ENCODE results near the gene SRP14.

The SRP14 gene

DNA sequence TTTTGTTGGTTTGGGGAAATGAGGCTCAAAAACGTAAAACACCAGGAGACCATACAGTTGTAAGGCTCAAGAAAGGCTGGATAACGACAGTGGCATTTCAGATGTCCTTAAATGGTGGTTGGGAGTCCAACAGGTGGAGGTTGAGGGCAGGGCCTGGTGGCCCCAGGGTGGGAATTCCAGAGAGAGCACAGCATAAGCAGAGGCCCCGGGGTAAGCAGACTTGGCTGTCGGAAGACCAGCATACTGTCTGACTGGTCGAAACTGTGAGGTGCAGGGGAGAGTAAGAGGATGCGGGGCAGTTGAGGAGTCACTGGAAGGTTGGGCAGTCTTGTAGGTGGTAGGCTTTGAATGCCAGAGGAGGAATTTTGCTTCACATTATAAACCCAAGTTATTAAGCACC is 48.3 kb downstream of the SRP14 start:
- H3K27me3 ChIP-seq (ENCODE audit: insufficient read depth, poor library complexity, severe bottlenecking), result no peaks in the 10 kb centered on the region
- no peak for TF ChIP-seq POLR2AphosphoS5 (IDR thresholded peaks at IDR 0.05; ENCODE audit: low read depth)
- TF ChIP-seq, protein P1, sequence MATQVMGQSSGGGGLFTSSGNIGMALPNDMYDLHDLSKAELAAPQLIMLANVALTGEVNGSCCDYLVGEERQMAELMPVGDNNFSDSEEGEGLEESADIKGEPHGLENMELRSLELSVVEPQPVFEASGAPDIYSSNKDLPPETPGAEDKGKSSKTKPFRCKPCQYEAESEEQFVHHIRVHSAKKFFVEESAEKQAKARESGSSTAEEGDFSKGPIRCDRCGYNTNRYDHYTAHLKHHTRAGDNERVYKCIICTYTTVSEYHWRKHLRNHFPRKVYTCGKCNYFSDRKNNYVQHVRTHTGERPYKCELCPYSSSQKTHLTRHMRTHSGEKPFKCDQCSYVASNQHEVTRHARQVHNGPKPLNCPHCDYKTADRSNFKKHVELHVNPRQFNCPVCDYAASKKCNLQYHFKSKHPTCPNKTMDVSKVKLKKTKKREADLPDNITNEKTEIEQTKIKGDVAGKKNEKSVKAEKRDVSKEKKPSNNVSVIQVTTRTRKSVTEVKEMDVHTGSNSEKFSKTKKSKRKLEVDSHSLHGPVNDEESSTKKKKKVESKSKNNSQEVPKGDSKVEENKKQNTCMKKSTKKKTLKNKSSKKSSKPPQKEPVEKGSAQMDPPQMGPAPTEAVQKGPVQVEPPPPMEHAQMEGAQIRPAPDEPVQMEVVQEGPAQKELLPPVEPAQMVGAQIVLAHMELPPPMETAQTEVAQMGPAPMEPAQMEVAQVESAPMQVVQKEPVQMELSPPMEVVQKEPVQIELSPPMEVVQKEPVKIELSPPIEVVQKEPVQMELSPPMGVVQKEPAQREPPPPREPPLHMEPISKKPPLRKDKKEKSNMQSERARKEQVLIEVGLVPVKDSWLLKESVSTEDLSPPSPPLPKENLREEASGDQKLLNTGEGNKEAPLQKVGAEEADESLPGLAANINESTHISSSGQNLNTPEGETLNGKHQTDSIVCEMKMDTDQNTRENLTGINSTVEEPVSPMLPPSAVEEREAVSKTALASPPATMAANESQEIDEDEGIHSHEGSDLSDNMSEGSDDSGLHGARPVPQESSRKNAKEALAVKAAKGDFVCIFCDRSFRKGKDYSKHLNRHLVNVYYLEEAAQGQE (IDR thresholded peaks at IDR 0.05; ENCODE audit: insufficient replicate concordance, low read depth), result no peak
- TF ChIP-seq SPI1 (IDR thresholded peaks at IDR 0.05; ENCODE audit: borderline replicate concordance, low read depth), result no peak
- TF ChIP-seq GABPA (IDR thresholded peaks at IDR 0.05; ENCODE audit: low read depth), result no peak
- TF ChIP-seq, protein P2, sequence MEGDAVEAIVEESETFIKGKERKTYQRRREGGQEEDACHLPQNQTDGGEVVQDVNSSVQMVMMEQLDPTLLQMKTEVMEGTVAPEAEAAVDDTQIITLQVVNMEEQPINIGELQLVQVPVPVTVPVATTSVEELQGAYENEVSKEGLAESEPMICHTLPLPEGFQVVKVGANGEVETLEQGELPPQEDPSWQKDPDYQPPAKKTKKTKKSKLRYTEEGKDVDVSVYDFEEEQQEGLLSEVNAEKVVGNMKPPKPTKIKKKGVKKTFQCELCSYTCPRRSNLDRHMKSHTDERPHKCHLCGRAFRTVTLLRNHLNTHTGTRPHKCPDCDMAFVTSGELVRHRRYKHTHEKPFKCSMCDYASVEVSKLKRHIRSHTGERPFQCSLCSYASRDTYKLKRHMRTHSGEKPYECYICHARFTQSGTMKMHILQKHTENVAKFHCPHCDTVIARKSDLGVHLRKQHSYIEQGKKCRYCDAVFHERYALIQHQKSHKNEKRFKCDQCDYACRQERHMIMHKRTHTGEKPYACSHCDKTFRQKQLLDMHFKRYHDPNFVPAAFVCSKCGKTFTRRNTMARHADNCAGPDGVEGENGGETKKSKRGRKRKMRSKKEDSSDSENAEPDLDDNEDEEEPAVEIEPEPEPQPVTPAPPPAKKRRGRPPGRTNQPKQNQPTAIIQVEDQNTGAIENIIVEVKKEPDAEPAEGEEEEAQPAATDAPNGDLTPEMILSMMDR (IDR thresholded peaks at IDR 0.05; ENCODE audit: insufficient read depth, low read length), result no peak
- DNase-seq (ENCODE audit: low read depth in 1 of 2, low spot score in 1 of 2), result no peak

GRCh38 chr15:39987821-39988220 is 51.2 kb downstream of the SRP14 start:
- H3K4me3 ChIP-seq (replicated peaks; ENCODE audit: insufficient read depth, low read length), result no peak overlapping the region
- no peaks in the 10 kb centered on the region for H3K27me3 ChIP-seq (ENCODE audit: insufficient read depth, poor library complexity, severe bottlenecking)
- no peak overlapping the region for H3K27ac ChIP-seq (replicated peaks)
- no peak for DNase-seq (ENCODE audit: low read depth in 1 of 2, low spot score in 1 of 2)
- TF ChIP-seq SPI1 (IDR thresholded peaks at IDR 0.05; ENCODE audit: borderline replicate concordance, low read depth) (no peak), GABPA (IDR thresholded peaks at IDR 0.05; ENCODE audit: low read depth) (no peak), POLR2AphosphoS5 (IDR thresholded peaks at IDR 0.05; ENCODE audit: low read depth) (no peak)
- TF ChIP-seq, protein P2 (IDR thresholded peaks at IDR 0.05; ENCODE audit: insufficient read depth, low read length), result no peak
- TF ChIP-seq, protein P1 (IDR thresholded peaks at IDR 0.05; ENCODE audit: insufficient replicate concordance, low read depth), result no peak

More for the DNA sequence above, 48.3 kb downstream of the SRP14 start:
- H3K4me3 ChIP-seq (replicated peaks; ENCODE audit: insufficient read depth, low read length), result no peak overlapping the region
- H3K27ac ChIP-seq (replicated peaks), result no peak overlapping the region
